Brain pericyte (primary cell): Measurements from ENCODE around the gene KLHDC7B.

Experiments
- DNase-seq: peaks from one replicate; pipeline ENCODE4 v3.0.0-alpha.2; 2012; ENCODE audit warnings: low read depth, low spot score

Gene KLHDC7B

DNA sequence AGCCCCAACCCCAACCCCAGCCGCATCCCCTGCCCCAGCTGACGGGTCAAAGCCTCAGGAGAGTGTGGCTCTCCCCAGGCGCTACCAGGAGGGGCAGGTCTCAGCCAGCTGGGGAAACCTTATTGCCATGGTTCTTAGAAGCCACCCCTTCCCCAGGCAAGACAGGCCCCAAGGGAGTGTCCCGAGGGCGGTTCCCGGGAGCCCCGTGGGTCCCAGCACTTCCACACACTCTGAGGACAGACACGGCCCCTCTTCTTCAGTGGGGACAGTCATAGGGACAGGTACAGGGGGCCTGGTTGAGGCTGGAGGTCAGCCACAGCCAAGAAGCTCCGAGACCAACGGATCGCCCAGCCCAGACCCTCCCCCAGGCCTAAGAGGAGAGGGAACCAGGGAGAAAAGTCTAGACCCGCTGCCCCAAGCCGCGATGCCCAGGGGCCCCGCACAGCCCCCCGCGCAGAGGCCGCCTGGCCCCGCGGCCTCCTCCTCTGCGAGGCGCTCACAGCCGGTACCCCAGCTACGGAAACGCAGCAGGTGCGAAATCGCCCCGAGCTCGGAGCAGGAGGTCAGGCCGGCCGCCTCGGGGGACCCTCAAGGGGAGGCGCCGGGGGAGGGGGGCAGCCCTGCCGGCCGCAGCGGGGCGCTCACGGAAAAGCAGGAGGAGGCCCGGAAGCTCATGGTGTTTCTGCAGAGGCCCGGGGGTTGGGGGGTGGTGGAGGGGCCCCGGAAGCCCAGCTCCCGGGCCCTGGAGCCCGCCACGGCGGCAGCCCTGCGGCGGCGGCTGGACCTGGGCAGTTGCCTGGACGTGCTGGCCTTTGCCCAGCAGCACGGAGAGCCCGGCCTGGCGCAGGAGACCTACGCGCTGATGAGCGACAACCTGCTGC is 2.6 kb downstream of the KLHDC7B start:
- no peak for DNase-seq

DNA sequence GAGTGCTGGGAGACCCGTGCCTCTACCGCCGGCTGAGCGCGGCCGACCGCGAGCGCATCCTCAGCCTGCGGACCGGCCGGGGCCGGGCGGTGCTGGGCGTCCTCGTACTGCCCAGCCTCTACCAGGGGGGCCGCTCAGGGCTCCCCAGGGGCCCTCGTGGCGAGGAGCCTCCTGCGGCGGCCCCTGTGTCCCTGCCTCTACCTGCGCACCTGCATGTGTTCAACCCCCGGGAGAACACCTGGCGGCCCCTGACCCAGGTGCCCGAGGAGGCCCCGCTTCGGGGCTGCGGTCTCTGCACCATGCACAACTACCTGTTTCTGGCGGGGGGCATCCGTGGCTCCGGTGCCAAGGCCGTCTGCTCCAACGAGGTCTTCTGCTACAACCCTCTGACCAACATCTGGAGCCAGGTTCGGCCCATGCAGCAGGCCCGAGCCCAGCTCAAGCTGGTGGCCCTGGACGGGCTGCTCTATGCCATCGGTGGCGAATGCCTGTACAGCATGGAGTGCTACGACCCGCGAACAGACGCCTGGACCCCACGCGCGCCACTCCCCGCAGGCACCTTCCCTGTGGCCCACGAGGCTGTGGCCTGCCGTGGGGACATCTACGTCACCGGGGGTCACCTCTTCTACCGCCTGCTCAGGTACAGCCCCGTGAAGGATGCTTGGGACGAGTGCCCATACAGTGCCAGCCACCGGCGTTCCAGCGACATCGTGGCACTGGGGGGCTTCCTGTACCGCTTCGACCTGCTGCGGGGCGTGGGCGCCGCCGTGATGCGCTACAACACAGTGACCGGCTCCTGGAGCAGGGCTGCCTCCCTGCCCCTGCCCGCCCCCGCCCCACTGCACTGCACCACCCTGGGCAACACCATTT is 3.5 kb downstream of the KLHDC7B start:
- no peak for DNase-seq

DNA sequence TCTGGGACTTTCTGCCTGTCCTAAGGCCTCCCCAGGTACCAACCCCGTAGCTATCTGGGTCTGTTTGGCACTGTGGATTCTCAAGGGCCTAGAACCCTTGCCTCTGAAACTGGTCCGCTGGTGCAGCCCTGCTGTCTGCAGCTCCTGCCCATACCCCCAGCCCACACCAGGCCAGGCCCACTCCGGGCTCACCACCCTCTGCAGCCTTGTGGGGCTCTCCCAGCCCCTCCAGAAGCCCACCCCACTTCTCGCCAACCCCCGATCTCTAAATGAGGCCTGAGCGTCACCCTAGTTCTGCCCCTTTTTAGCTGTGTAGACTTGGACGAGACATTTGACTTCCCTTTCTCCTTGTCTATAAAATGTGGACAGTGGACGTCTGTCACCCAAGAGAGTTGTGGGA is 4.7 kb downstream of the KLHDC7B start:
- no peak for DNase-seq

DNA sequence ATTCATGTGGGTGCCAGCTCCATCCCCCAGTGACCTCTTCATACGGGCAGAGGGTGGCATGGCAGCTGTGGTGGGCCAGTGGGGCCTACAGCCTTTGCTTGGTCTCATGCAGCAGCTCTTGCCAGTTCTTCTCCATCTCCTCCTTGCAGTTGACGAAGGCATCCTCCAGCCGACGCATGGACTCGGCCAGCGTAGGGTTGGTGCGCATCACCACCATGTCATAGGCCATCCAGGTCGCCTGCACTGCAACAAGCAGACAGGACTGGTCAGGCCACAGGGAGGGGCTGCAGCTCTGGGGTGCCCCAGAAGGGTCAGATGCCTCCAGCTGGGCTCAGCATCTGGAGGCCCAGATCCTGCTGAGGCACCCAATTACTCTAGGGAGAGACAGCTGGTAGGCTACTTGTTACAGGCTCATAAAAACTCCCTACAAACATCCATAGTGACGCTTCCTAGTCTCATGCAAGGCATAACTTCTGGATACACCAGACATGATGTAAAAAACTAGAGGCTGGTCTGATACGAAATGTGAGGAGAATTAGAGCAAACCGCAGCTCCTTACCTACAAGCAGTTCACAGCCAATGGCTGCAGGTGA is 5.6 kb downstream of the KLHDC7B start:
- no peak for DNase-seq

DNA sequence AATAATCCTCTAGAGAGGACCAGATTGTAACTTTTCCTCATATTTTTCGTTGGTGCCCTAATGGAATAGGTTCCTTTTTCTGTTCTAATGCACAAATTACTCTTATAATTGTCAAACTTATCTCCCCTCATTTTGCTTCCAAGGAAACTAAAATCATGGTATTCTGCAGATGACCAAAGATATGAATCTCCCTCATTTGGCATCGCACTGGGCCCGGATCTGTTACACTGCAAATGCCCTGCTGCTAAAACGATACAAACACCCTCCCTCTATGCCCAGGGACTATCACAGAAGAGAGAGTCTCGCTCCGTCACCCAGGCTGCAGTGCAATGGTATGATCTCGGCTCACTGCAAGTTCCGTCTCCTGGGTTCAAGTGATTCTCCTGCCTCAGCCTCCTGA is 7.6 kb downstream of the KLHDC7B start:
- DNase-seq: no peak

DNA sequence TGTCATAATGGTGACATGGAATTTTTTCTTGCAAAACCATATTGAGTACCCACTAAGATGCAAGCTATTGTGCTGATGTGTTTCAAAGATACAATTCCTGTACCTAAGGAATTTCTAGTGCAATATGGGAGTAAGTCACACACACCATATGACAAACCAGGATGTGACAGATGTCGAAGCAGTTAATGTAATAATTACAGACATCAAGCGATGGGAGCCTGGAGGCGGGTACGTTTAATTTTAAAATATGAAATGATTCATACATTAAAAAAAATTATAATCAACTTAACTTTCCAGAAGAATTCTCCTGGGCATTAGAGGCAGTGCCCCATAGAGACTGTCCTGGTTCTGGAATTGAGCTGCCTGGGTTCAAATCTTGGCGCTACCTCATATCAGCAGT is 11.0 kb downstream of the KLHDC7B start:
- no peak for DNase-seq

DNA sequence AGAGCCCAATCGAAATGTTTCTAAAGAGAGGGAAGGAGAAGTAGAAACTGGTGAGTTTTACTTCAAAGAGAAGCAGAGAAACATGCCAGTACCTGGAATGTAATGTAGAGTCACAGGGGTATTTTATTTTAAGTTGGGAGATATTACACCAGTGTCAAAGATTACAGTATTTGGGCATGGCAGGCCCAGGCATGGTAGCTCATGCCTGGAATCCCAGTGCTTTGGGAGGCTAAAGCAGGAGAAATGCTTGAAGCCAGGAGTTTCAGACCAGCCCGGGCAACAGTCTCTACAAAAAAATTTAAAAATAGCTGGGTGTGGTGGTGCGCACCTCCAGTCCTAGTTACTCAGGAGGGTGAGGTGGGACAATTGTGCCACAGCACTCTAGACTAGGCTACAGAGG is 14.3 kb downstream of the KLHDC7B start:
- DNase-seq: no peak

DNA sequence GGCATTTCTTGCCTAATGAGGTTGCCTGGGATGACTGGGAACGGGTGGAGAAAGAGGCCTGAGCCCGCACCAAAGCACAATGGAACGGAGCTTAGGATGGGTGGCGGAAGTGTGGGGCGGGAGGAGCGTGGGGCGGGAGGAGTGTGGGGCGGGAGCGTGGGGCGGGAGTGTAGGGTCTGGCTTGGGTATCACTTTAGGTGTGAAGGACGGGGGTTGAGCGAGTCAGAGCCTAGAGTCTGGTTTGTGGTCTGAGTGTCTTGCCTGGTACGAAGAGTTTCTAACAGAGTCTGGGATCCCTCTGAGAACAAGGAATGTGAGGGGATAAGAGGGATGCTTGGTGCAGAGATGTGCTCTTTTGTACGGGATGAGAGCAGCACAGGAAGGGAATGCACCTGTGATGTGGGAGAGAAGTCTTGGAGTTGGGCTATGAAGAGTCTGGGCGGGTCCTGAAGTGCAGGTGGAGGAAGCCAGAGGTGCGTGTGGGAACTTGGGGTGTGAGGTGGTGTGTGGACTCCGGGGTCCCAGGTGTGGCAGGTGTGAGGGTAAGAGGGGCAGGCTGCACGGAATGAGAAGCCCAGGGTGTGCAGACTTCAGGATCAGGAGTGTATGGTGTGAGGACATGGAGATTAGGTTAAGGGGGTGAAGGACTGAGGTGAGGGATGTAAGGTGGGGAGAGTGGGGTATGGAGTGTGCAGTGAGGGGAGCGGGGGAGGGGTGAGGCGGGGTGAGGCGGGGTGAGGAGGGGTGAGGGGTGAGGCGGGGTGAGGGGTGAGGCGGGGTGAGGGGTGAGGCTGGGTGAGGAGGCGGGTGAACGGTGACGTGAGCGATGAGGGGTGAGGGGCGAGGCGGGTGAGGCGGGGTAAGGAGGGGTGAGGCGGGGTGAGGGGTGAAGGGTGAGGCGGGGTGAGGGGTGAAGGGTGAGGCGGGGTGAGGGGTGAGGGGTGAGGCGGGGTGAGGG is 16.0 kb downstream of the KLHDC7B start:
- no peak for DNase-seq

DNA sequence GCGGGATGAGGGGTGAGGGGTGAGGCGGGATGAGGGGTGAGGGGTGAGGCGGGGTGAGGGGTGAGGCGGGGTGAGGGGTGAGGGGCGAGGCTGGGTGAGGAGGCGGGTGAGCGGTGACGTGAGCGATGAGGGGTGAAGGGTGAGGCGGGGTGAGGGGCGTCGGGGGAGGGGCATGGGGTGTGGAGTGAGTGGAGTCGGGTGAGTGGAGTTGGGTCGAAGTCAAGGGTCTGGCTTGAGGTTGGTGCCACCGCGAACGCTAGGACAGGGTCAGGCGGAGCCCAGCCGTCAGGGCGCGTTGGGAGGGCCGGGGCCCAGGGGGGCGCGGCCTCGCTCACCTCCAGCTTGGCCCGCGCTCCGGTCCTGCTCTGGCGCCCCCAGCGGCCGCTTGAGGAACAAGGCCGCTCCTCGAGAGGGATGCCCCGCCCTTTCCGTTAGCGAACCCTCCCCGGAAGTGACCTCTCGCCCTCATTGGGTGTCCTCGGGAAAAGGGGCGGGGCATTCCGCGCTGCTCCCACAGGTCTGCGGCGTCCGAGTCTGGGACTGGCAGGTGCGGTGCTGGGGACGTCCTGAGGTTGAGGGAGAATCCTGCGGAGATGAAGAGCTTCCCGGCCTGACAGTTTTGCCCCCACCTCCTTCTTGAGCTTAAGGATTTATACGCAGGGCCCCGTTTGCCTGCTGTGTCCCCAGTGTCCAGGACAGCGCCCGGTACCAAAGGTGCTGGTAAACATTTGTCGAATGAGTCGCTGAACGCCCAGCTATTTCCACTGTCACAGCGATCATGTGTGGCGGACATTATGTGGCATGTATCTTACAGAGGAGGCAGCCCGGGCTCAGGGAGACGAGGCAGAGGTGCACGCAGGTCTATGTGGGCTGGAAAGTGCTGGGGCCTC is 17.1 kb downstream of the KLHDC7B start, which contains the start of gene SYCE3:
Gene SYCE3, minus strand, starts transcription at position 397 of the 890 bp plus-strand sequence. CDS start 6,514 bp downstream, outside the sequence.
- DNase-seq: peak; percentile 41

DNA sequence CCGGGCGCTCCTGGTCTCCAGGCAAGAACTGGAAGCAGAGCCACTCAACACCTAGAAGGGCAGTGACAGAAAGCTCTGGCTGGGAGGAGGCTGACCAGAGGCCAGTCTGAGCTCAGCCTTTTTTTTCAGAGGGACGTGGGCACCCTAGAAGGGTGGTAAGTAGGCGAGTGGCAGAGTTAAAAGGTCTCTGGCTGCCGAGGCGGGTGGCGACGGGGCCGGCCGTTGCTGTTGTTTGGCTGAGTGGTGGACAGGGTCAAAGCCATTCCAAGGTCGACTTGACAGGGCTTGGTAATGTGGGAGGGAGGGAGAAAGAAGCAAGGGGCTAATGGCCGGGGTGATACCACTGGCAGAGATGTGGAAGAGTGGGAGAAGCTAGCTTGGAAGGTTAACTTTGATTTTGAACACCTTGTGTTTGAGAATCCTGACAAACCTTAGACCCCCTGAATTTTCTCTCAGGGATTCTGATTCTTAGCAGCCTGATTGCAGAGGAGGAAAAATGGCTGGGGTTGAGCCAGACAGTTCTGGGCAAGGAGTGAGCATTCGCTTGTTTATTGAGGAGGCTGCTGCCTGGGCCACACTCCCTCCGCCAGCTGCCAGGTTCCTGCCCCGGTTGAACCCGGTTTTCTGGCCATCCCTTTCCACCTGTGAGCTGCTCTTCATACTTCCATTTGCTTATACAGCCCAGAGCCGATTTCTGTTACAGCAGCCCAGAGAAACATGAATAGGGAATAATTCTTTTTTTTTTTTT is 17.9 kb downstream of the KLHDC7B start:
- no peak for DNase-seq

DNA sequence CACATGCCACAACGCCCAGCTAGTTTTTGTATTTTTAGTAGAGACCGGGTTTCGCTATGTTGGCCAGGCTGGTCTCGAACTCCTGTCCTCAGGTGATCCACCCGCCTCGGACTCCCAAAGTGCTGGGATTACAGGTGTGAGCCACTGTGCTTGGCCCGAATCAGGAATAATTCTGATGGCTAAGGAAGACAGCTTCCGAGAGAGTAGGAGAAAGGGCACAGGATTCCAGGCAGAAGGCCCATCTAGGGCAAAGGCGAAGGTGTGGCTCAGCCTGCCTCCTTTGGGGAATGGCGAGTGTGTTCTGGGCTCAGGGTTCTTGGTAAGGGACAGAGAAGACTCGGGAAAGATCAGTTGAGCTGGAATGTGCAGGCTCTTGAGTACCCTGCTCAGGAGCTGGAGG is 18.6 kb downstream of the KLHDC7B start:
- DNase-seq: no peak

DNA sequence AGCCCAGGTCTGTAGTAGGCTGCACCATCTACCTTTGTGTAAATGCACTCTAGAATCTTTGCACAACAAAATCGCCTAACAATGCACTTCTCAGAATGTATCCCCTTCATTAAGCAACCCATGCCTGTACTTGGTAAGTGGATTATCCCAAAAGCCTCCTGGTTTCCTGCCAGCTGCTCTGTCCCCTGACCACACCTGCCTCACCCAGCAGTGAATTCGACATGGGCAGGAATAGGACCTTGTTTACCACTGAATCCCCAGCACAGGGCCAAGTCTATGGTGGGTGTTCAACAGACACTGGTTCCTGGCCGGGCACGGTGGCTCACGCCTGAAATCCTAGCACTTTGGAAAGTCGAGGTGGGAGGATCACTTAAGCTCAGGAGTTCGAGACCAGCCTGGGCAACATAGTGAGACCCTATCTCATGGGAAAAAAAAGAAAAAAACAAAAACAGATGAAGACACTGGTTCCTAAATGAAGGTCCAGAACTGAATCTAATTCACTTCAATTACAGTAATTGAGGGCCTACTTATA is 22.1 kb downstream of the KLHDC7B start:
- no peak for DNase-seq

DNA sequence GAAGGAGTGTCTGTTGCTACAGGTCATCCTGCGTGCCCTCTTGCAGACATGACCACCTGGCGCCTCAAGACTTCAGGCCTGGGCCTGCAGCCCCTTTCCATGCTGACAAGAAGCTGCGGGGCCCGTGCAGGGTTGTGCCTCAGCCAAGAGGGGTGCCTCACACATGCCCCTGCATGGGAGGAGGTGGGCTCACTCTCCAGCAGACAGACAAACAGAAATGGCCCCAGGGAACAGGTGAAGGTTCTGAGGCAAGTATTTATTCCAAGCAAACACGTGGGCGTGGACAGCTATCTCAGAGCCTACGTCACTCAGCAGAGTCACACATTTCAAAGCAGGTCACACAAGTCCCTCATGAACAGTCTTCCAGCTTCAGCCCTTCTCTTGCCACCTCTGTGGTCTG is 22.9 kb downstream of the KLHDC7B start:
- DNase-seq: no peak

DNA sequence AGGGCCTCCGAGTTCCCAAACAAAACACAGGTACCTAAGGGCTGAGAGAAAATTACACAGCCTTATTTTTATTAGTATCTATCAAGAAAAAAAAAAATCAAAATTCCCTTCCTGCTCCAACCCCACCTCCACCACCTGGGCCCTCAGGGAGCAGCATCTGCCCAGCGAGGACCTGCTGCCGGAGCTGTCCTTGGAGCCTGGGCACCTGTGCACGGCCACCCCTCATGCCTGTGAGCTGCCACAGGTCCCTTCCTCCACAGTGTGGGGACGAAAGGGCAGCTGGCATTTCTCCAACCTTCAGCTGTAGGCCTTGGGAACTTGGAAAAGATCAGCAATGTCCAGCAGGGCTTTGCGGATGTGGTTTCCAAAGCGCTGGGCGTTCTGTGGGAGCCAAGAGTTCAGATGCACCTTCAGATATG is 23.4 kb downstream of the KLHDC7B start:
- DNase-seq: no peak

DNA sequence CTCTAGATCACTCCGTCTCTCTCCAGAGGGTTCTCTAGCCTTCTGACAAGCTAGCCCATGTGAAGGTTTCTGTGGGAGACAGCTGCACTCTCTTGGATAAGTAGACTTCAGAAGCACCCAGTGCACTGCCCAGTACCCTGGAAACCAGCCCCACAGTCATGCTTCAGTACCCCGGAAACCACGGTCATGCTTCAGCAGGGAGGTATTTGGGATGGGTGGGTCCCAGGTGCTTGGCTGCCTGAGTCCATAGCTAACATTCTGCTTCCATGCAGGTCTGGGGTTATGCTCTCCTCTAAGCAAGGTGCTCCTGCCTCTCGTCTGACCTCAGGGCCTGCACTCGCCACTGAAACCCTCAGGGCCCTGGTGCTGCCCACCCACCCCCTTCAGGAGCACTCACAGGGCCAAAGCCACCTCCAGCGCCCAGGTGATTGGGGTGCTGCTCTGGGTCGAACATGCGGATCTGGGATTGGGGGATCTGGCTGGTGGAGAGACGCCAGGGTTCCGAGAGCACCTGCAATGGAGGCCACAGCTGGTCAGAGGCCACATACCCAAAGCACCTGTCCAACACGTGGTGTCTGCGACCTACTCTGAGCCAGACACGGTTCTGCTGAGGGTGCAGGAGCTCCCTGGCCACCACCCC is 24.3 kb downstream of the KLHDC7B start:
- no peak for DNase-seq

DNA sequence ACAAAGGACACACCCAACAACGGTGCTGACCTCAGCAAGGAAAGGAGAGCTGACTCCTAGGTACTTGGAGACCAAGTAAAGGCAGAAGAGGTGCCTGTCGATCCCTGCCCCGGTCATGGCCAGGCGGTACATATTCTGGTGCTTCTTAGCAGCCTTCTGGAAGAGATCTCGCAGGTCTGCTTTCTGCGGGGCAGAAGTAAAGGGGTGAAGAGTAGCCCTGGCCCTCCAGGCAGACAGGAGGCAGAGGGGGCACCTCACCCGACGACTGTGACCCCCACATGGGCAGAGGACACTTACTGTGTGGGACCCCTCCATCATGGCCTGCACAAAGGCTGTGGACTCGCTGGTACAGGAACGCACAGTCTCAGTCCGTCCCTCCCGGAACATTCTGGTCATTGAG is 25.2 kb downstream of the KLHDC7B start:
- DNase-seq: no peak

DNA sequence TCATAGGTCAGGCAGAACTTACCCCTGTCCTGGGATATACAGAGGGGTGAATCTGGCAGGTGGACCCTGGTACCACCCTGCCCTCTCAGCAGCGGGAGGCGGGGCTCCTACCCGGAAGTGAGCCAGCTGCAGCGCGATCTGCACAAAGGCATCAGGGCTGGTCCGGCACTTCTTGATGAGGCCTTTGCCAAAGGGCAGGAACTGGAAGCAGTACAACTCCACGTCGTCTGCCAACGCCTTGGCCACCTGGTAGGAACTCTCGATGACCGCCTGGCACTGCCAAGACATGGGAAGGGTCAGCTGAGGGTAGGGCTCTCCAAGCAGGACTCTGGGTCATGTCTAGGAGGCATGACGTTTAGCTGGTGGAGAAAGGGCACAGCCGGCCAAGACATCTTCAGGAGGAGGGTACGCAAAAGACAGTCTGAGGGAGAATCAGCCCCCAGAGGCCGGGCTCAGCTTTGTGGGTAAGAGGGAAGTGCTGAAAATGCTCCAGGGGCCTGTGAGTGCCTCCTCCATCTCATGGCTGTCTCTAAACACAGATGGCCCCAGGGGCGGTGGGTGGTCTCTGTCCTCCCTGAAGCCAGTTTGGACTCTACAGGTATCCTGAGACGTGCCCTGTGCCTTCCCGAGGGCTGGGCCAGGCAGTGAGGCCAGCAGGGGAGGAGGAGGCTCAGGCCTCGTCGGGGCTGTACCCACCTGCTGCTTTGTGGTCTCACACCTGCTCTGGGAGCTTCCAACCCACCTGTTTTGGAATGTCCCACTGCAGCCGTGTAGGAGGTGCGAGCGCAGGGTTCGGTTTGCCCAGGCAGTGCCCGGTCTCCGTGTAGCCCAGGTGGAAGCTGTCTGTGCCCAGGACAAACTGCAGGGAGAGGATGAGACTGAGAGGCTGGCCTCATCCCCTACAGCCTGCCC is 25.8 kb downstream of the KLHDC7B start:
- no peak for DNase-seq
